A549 (cell line): ENCODE data around the gene HORMAD1. TPM values are rescaled to one million over a fixed set of nuclear protein-coding genes. Genes with fewer than 3 reads are reported as not detected.

Experiments
- ATAC-seq, 2 experiments: fragments of 200-7000 bp in 1 of 2; fragments of >200 bp in 1 of 2; cut with Nextera tagmentation in 1 of 2; cut with Tn5 transposase in 1 of 2; 3 replicates each; pipeline versions ENCODE4 v1.8.0 to v1.9.1; 2018 to 2020; ENCODE audit warnings: mild to moderate bottlenecking in 1 of 2, moderate library complexity in 1 of 2
- CTCF ChIA-PET: fragments of 300-600 bp; sonication (Branson Sonifier 250); formaldehyde crosslinking; extraction: SDS; loops from one replicate; lab custom pipeline; 2021; ENCODE audit warnings: antibody characterized with exemption, inconsistent platforms; lab: Yijun Ruan, JAX
- POLR2A ChIA-PET: fragments of 350-600 bp; formaldehyde crosslinking; extraction: SDS; loops from one replicate; lab custom pipeline; 2021; ENCODE audit warnings: antibody characterized with exemption, inconsistent platforms; lab: Yijun Ruan, JAX
- DNase-seq, 2 experiments: peaks; one replicate each; pipeline versions ENCODE4 v3.0.0 to v3.0.0-alpha.2; 2011 to 2016; ENCODE audit warnings: low read depth in 1 of 2, low spot score in 1 of 2
- FAIRE-seq: peaks from 2 replicates; lab custom pipeline; 2011; peaks lifted over from hg19 to GRCh38; lab: Jason Lieb, UNC
- H3K27ac ChIP-seq, 2 experiments: fragments of >200 bp; sonication (Bioruptor Twin); formaldehyde crosslinking; 3 replicates each; pipeline ENCODE4 v1.5.1; 2016 to 2017
- H3K4me1 ChIP-seq: fragments of >200 bp; sonication (Bioruptor Twin); formaldehyde crosslinking; 3 replicates; pipeline ENCODE4 v1.6.1; 2016
- H3K4me2 ChIP-seq: fragments of >200 bp; sonication (Bioruptor Twin); formaldehyde crosslinking; 3 replicates; pipeline ENCODE4 v1.6.1; 2016
- H3K4me3 ChIP-seq: fragments of >200 bp; sonication (Bioruptor Twin); formaldehyde crosslinking; 3 replicates; pipeline ENCODE4 v1.5.1; 2016
- H3K9me3 ChIP-seq: fragments of >200 bp; sonication (Bioruptor Twin); formaldehyde crosslinking; 3 replicates; pipeline ENCODE4 v1.6.1; 2016
- CEBPB ChIP-seq, 2 experiments: fragments of >200 bp in 1 of 2; sonication (Bioruptor Twin) in 1 of 2; formaldehyde crosslinking in 1 of 2; IDR thresholded peaks; 2 replicates each; pipeline ENCODE4 v1.6.1; 2012 to 2016
- CHD4 ChIP-seq: fragments of 200-600 bp; sonication (generic); IDR thresholded peaks from 2 replicates; pipeline ENCODE4 v1.6.1; 2016; ENCODE audit warnings: antibody characterized with exemption, mild to moderate bottlenecking, borderline replicate concordance
- E2F6 ChIP-seq: IDR thresholded peaks from 2 replicates; pipeline ENCODE4 v1.6.1; 2012; ENCODE audit warnings: low read depth, borderline replicate concordance
- EHMT2 ChIP-seq: fragments of 200-600 bp; sonication (generic); IDR thresholded peaks from 2 replicates; pipeline ENCODE4 v1.6.1; 2016; ENCODE audit warnings: antibody characterized with exemption, low read depth, mild to moderate bottlenecking, moderate library complexity
- GATA3 ChIP-seq: IDR thresholded peaks from 2 replicates; pipeline ENCODE4 v1.6.1; 2012; ENCODE audit warnings: borderline replicate concordance
- HOXA7 ChIP-seq: fragments of 250-450 bp; sonication (Bioruptor Pico); IDR thresholded peaks from 2 replicates; pipeline ENCODE4 v1.5.0; 2020; ENCODE audit warnings: mild to moderate bottlenecking, moderate library complexity
- HOXB13 ChIP-seq: fragments of 250-450 bp; sonication (Bioruptor Pico); IDR thresholded peaks from 2 replicates; pipeline ENCODE4 v1.5.0; 2020; ENCODE audit warnings: low read depth, mild to moderate bottlenecking, moderate library complexity
- HOXB5 ChIP-seq: fragments of 250-450 bp; sonication (Bioruptor Pico); IDR thresholded peaks from 2 replicates; pipeline ENCODE4 v1.5.0; 2020; ENCODE audit warnings: mild to moderate bottlenecking, moderate library complexity
- JUNB ChIP-seq: fragments of >200 bp; sonication (Bioruptor Twin); formaldehyde crosslinking; IDR thresholded peaks from 2 replicates; pipeline ENCODE4 v1.6.1; 2016
- MAFK ChIP-seq: fragments of 450-650 bp; IDR thresholded peaks from 2 replicates; pipeline ENCODE4 v1.6.1; 2014; ENCODE audit not compliant: partially characterized antibody
- MAX ChIP-seq: IDR thresholded peaks from 2 replicates; pipeline ENCODE4 v1.6.1; 2012
- MAZ ChIP-seq: fragments of 150-350 bp; IDR thresholded peaks from 2 replicates; pipeline ENCODE4 v1.6.1; 2014; ENCODE audit warnings: antibody characterized with exemption, low read depth, low read length, borderline replicate concordance
- NFE2L2 ChIP-seq: fragments of 150-350 bp; conservative IDR thresholded peaks from 2 replicates; pipeline ENCODE4 v1.6.1; 2014; ENCODE audit warnings: low read length
- NPAS2 ChIP-seq: fragments of 250-450 bp; sonication (Bioruptor Pico); IDR thresholded peaks from 2 replicates; pipeline ENCODE4 v1.8.0; 2022; ENCODE audit warnings: mild to moderate bottlenecking, moderate library complexity, borderline replicate concordance
- PBX3 ChIP-seq: IDR thresholded peaks from 2 replicates; pipeline ENCODE4 v1.6.1; 2012
- POLR2AphosphoS2 ChIP-seq: conservative IDR thresholded peaks from 2 replicates; pipeline ENCODE4 v1.6.1; 2012; ENCODE audit warnings: low read length, improper control_type of control experiment, inconsistent platforms
- RAD21 ChIP-seq, 2 experiments: fragments of >200 bp in 1 of 2; sonication (Bioruptor Twin) in 1 of 2; formaldehyde crosslinking in 1 of 2; IDR thresholded peaks in 1 of 2; conservative IDR thresholded peaks in 1 of 2; 2 replicates in 1 of 2; 3 replicates in 1 of 2; pipeline ENCODE4 v1.6.1; 2012 to 2018; ENCODE audit warnings: inconsistent platforms in 1 of 2
- REST ChIP-seq: fragments of 200-600 bp; sonication (generic); IDR thresholded peaks from 2 replicates; pipeline ENCODE4 v1.6.1; 2016; ENCODE audit warnings: antibody characterized with exemption, mild to moderate bottlenecking, moderate library complexity
- RFX5 ChIP-seq: fragments of 450-650 bp; IDR thresholded peaks from 2 replicates; pipeline ENCODE4 v1.7.1; 2014; ENCODE audit warnings: antibody characterized with exemption, mild to moderate bottlenecking, moderate library complexity
- TFCP2L1 ChIP-seq: fragments of 250-450 bp; sonication (Bioruptor Pico); IDR thresholded peaks from 2 replicates; pipeline ENCODE4 v1.5.0; 2021; ENCODE audit warnings: mild to moderate bottlenecking
- ZFP36 ChIP-seq: fragments of 450-650 bp; IDR thresholded peaks from 2 replicates; pipeline ENCODE4 v1.6.1; 2014; ENCODE audit warnings: borderline replicate concordance; ENCODE audit not compliant: partially characterized antibody
- ZNF302 ChIP-seq: fragments of 250-450 bp; sonication (Bioruptor Pico); IDR thresholded peaks from 2 replicates; pipeline ENCODE4 v1.9.0; 2021; ENCODE audit warnings: inconsistent platforms, mild to moderate bottlenecking, moderate library complexity
- WGBS: methylation state at CpG from one replicate; pipeline ENCODE4 v1.1.6; 2017; ENCODE audit errors: missing lambda C conversion rate; 5-methylcytosine and 5-hydroxymethylcytosine counted together
- polyA plus RNA-seq, 4 experiments: library from polyadenylated mRNA; depleted of rRNA in 3 of 4; stranded (reverse); fragments of >200 nt; fragmentation: RNase III in 1 of 4; extraction: RNeasy Plus Mini Kit Qiagen cat#74134 plus additional on column Dnase treatment in 1 of 4; gene quantifications; 2 replicates in 3 of 4; 3 replicates in 1 of 4; pipeline ENCODE4 v1.2.3, GENCODE V29; 2011 to 2017

HORMAD1 gene
- polyA plus RNA-seq, 2 of the 4 experiments (the other 2 are of a cell fraction): 8.9 to 30.6 TPM

GRCh38 chr1:150683914-150684313 lies 36.8 kb downstream of the HORMAD1 start:
- FAIRE-seq (no peak), DNase-seq (no peak), ATAC-seq (no peak)
- WGBS: 89% methylated on average over 1 of the region's 1 CpG
- no peak for TF ChIP-seq CEBPB (IDR thresholded peaks at IDR 0.05)
- TF ChIP-seq ZNF302 (CRISPR knock-in tag): no peak
- TF ChIP-seq EHMT2: no peak
- TF ChIP-seq NPAS2 (CRISPR knock-in tag): no peak
- no peak for TF ChIP-seq HOXB5 (CRISPR knock-in tag)
- TF ChIP-seq NFE2L2: no peak
- no peak for TF ChIP-seq E2F6
- TF ChIP-seq HOXB13: no peak
- no peak for TF ChIP-seq MAX
- no peak for TF ChIP-seq HOXA7 (CRISPR knock-in tag)
- TF ChIP-seq PBX3: no peak
- no peak for TF ChIP-seq MAZ
- TF ChIP-seq ZFP36: no peak
- TF ChIP-seq MAFK: no peak
- no peak for TF ChIP-seq POLR2AphosphoS2
- no peak for TF ChIP-seq RFX5
- TF ChIP-seq GATA3: no peak
- no peak for TF ChIP-seq CHD4
- TF ChIP-seq REST: no peak
- TF ChIP-seq TFCP2L1: no peak
- Histone ChIP-seq H3K4me2 (no peak overlapping the region), H3K4me1 (no peaks in the 10 kb centered on the region), H3K9me3 (no peaks in the 10 kb centered on the region), H3K27ac (no peak overlapping the region), H3K4me3 (no peak overlapping the region)
- POLR2A ChIA-PET: interaction anchor here (0.5 kb wide), 1 partner anchor 16 kb away, joined by 3 read pairs; no protein-coding TSS in a partner anchor
- CTCF ChIA-PET: interaction anchor here (1.0 to 3.0 kb wide), 4 partner anchors 9 to 129 kb away, joined by 3 to 9 read pairs (median 5); no protein-coding TSS in a partner anchor

GRCh38 chr1:150678988-150679387 lies 41.7 kb downstream of the HORMAD1 start:
- H3K4me3 ChIP-seq: no peak overlapping the region
- H3K4me1 ChIP-seq: no peaks in the 10 kb centered on the region
- peak; percentile 68 for TF ChIP-seq MAFK
- TF ChIP-seq RAD21 (conservative IDR thresholded peaks at IDR 0.05 in 1 of 2, IDR thresholded peaks at IDR 0.05 in 1 of 2): no peak
- TF ChIP-seq JUNB: no peak
- ATAC-seq: no peak
- ChIA-PET CTCF (no interaction called here), POLR2A (no interaction called here)
- FAIRE-seq: no peak
- no peaks in the 10 kb centered on the region for H3K9me3 ChIP-seq
- no peak overlapping the region for H3K27ac ChIP-seq
- no peak overlapping the region for H3K4me2 ChIP-seq
- no peak for DNase-seq
- WGBS: 91% methylated on average over 1 of the region's 1 CpG
